Measurements from ENCODE around the gene MCC.
A peak's percentile ranks its signal among the peaks of the same experiment; 100 is the strongest.

Gene MCC

DNA sequence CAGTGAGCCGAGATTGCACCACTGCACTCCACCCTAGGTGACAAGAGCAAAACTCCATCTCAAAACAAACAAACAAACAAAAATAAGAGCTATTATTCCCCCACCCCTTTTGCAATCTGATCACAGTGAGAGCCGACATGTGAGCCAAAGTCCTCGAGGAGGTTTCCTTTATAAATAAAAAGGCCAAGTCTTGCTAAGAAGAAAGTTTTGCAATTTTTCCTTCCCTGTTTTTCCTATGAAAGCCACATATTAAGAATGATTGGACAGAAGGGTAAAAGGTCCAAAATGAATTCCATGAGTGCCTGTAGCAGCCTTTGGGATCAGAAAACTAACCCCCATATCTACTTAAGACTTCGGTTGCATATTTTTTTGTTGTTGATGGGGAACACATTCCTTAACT is 233.1 kb downstream of the MCC start:
- TF ChIP-seq SIN3A (IDR thresholded peaks at IDR 0.05; ENCODE audit: borderline replicate concordance, insufficient read depth, low read length) (no peak), TAF1 (IDR thresholded peaks at IDR 0.05; ENCODE audit: borderline replicate concordance, insufficient read depth, low read length) (no peak)

DNA sequence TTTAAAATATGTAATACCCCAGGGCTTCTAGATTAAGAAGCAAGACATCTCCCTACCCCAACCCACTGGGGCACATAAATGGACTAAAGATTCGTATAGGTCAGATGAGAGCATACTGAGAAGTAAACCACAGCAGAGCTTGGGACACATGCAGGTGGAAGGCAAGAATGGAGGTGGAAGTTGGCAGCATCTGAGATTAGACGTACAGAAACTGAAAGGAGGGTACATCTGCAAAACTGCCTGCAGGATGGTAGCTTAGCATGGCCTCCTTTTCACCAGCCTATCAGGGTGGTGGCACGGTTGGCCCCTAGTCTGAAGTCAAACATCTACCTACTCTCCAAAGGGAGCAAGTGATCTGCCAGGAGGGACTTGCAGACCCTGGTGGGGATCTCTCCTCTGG is 235.2 kb downstream of the MCC start:
- TF ChIP-seq SIN3A (IDR thresholded peaks at IDR 0.05; ENCODE audit: borderline replicate concordance, insufficient read depth, low read length) (no peak), TAF1 (IDR thresholded peaks at IDR 0.05; ENCODE audit: borderline replicate concordance, insufficient read depth, low read length) (no peak), FOXP2 (optimal IDR thresholded peaks at IDR 0.05; ENCODE audit: borderline replicate concordance, extremely low read depth, extremely low read length, insufficient read depth) (no peak)
- TF ChIP-seq, protein P1, sequence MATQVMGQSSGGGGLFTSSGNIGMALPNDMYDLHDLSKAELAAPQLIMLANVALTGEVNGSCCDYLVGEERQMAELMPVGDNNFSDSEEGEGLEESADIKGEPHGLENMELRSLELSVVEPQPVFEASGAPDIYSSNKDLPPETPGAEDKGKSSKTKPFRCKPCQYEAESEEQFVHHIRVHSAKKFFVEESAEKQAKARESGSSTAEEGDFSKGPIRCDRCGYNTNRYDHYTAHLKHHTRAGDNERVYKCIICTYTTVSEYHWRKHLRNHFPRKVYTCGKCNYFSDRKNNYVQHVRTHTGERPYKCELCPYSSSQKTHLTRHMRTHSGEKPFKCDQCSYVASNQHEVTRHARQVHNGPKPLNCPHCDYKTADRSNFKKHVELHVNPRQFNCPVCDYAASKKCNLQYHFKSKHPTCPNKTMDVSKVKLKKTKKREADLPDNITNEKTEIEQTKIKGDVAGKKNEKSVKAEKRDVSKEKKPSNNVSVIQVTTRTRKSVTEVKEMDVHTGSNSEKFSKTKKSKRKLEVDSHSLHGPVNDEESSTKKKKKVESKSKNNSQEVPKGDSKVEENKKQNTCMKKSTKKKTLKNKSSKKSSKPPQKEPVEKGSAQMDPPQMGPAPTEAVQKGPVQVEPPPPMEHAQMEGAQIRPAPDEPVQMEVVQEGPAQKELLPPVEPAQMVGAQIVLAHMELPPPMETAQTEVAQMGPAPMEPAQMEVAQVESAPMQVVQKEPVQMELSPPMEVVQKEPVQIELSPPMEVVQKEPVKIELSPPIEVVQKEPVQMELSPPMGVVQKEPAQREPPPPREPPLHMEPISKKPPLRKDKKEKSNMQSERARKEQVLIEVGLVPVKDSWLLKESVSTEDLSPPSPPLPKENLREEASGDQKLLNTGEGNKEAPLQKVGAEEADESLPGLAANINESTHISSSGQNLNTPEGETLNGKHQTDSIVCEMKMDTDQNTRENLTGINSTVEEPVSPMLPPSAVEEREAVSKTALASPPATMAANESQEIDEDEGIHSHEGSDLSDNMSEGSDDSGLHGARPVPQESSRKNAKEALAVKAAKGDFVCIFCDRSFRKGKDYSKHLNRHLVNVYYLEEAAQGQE (IDR thresholded peaks at IDR 0.05; ENCODE audit: insufficient read depth in 1 of 2, low read depth in 2 of 2, low read length in 2 of 2) = no peak

DNA sequence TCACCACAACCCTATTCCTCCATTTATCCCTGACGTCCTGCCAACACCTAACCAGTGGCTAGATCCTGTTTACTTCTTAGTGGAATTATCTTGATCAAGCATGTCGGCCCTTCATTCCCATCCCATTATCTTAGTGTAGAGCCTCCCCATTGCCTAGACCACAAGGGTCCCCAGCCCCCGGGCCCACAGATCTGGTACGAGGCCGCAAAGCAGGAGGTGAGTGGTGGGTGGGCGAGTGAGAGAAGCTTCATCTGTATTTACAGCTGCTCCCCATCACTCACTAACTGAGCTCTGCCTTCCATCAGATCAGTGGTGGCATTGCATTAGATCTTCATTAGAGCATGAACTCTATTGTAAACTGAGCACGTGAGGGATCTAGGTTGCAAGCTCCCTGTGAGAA is 236.2 kb downstream of the MCC start:
- no peak for TF ChIP-seq FOXP2 (optimal IDR thresholded peaks at IDR 0.05; ENCODE audit: borderline replicate concordance, extremely low read depth, extremely low read length, insufficient read depth)
- TF ChIP-seq POLR2AphosphoS5 (IDR thresholded peaks at IDR 0.05; ENCODE audit: low read depth, low read length) = no peak
- TF ChIP-seq, protein P1 (IDR thresholded peaks at IDR 0.05; ENCODE audit: insufficient read depth in 1 of 2, low read depth in 2 of 2, low read length in 2 of 2) = no peak
- no peak for TF ChIP-seq TAF1 (IDR thresholded peaks at IDR 0.05; ENCODE audit: borderline replicate concordance, insufficient read depth, low read length)
- no peak for TF ChIP-seq SIN3A (IDR thresholded peaks at IDR 0.05; ENCODE audit: borderline replicate concordance, insufficient read depth, low read length)

DNA sequence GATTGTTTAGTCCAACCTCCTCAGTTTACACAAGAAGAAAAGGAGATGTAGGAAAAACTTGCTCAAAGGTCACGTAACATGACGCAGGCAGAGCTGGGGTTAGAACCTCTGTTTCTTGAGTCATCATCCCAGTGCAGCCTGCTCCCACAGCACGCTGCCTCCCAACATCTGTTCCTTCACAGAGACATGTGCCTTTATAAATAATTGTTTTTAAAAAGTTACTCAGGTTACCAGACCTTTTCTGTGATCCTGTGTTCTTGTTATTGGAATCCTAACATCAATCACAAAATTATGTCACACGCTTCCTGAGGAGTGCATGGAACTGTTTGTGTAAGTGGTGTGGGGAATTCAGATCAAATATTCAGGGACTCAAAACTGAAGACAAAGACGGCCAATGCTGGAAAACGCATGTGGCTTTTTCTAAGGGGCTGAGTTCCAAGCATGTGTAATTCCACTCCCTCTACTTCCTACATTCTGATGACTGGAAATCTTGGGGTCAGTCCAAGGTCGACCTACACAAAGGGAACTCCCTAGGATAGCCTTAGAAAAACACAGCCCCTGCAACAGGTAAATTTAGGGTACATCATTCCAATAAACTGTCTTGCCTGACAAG is 237.8 kb downstream of the MCC start:
- TF ChIP-seq FOXP2 (optimal IDR thresholded peaks at IDR 0.05; ENCODE audit: borderline replicate concordance, extremely low read depth, extremely low read length, insufficient read depth) (peak; percentile 31), POLR2AphosphoS5 (IDR thresholded peaks at IDR 0.05; ENCODE audit: low read depth, low read length) (no peak), SIN3A (IDR thresholded peaks at IDR 0.05; ENCODE audit: borderline replicate concordance, insufficient read depth, low read length) (peak; percentile 36; the same call in 1 of the 2 replicates), TAF1 (IDR thresholded peaks at IDR 0.05; ENCODE audit: borderline replicate concordance, insufficient read depth, low read length) (no peak)
- TF ChIP-seq, protein P1 (IDR thresholded peaks at IDR 0.05; ENCODE audit: insufficient read depth in 1 of 2, low read depth in 2 of 2, low read length in 2 of 2) = 0 out of 4 replicates have a peak, but pooled peaks of 1 of the 2 experiments have one; percentile 4

DNA sequence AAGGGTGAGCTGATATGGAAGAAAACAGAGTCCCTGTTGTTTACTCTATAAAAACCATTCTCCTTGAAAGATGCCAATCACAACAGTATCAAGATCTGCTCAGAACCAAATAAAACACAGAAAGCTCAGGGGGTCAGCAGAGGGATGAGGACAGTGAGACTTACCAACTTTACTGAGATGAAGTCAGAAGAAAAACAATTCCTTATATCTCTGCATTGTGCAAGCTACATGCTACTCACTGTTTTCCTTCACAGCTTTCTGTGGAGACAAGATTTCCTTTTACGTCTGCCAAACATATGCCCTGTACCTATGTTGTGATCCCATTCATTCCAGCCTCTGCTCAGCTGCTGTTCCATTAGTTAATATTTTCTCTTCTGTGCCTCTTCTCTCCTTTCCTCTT is 239.0 kb downstream of the MCC start:
- TF ChIP-seq TAF1 (IDR thresholded peaks at IDR 0.05; ENCODE audit: borderline replicate concordance, insufficient read depth, low read length) (no peak), SIN3A (IDR thresholded peaks at IDR 0.05; ENCODE audit: borderline replicate concordance, insufficient read depth, low read length) (no peak), FOXP2 (optimal IDR thresholded peaks at IDR 0.05; ENCODE audit: borderline replicate concordance, extremely low read depth, extremely low read length, insufficient read depth) (no peak), POLR2AphosphoS5 (IDR thresholded peaks at IDR 0.05; ENCODE audit: low read depth, low read length) (no peak)
- TF ChIP-seq, protein P1 (IDR thresholded peaks at IDR 0.05; ENCODE audit: insufficient read depth in 1 of 2, low read depth in 2 of 2, low read length in 2 of 2) = no peak
